B cell (primary cell): ENCODE results near the gene ATP9B.

ENCODE experiments used
- CTCF ChIP-seq: fragments of 200-600 bp; IDR thresholded peaks from one replicate; pipeline ENCODE4 v1.8.0; 2022; ENCODE audit warnings: antibody characterized with exemption, mild to moderate bottlenecking
- EZH2 ChIP-seq: IDR thresholded peaks from 2 replicates; pipeline ENCODE4 v1.6.1; 2012; ENCODE audit warnings: borderline replicate concordance, low read depth, mild to moderate bottlenecking, moderate library complexity, low read length; ENCODE audit not compliant: insufficient read depth, poor library complexity, severe bottlenecking

DNA sequence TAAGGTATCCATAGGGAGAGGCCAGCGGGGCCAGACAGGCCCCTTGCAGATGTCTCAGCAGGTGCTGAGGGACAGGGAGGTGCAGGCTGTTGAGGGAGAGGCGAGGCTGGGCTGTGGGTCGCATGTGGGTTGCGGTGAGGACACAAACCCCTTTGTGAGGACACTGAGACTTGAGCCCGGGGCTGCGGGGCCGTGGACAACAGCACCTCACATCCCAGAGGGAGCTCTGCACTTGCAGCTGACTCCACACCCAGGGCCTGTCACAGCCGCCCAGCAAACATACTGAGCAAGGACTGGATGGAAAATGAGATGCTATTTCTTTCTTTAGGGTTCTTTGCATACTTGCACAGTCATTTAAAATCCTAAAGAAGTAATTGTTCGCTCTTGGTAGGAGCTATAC lies 231.2 kb downstream of the ATP9B start:
- TF ChIP-seq EZH2 (no peak), CTCF (no peak)
